ENCODE results near the gene GPRIN1. TPM values are rescaled to one million over a fixed set of nuclear protein-coding genes. Genes with fewer than 3 reads are reported as not detected.

Gene GPRIN1
- total and polyA plus RNA-seq, 9 donors = 0.08 to 0.50 (median 0.20) TPM

- no peak overlapping the region for H3K27ac ChIP-seq
- no peaks in the 10 kb centered on the region for H3K27me3 ChIP-seq
- no peaks in the 10 kb centered on the region for H3K36me3 ChIP-seq
- intact Hi-C loops (cut with DNase I) = no loop called here
- TF ChIP-seq POLR2A (IDR thresholded peaks at IDR 0.05) = no peak
- no peak for TF ChIP-seq CTCF (IDR thresholded peaks at IDR 0.05)
- TF ChIP-seq EP300 (IDR thresholded peaks at IDR 0.05) = no peak
- H3K4me3 ChIP-seq = no peak overlapping the region
- WGBS, 3 donors = 68 to 70% (median 70%) methylated on average over 9 of the region's 9 CpGs
- no peaks in the 10 kb centered on the region for H3K9me3 ChIP-seq
- peak in 1 of 5 donors; percentile 6 for DNase-seq
- H3K4me1 ChIP-seq (ENCODE audit: insufficient read depth) = peaks cover 9% of the 10 kb centered on the region
These were observed 34.3 kb upstream of the GPRIN1 start for GRCh38 chr5:176644294-176644693.

GRCh38 chr5:176643491-176644219, 33.7 kb upstream of the GPRIN1 start:
- 61 to 75% (median 73%) methylated on average over 11 of the region's 11 CpGs for WGBS, 3 donors
- H3K4me1 ChIP-seq (ENCODE audit: insufficient read depth) = peaks cover 9% of the 10 kb centered on the region
- intact Hi-C loops (cut with DNase I) = no loop called here
- no peak overlapping the region for H3K4me3 ChIP-seq
- H3K27me3 ChIP-seq = no peaks in the 10 kb centered on the region
- TF ChIP-seq EP300 (IDR thresholded peaks at IDR 0.05) (no peak), CTCF (IDR thresholded peaks at IDR 0.05) (no peak), POLR2A (IDR thresholded peaks at IDR 0.05) (no peak)
- H3K36me3 ChIP-seq = no peaks in the 10 kb centered on the region
- H3K27ac ChIP-seq = no peak overlapping the region
- H3K9me3 ChIP-seq = no peaks in the 10 kb centered on the region
- DNase-seq = no peak

DNA sequence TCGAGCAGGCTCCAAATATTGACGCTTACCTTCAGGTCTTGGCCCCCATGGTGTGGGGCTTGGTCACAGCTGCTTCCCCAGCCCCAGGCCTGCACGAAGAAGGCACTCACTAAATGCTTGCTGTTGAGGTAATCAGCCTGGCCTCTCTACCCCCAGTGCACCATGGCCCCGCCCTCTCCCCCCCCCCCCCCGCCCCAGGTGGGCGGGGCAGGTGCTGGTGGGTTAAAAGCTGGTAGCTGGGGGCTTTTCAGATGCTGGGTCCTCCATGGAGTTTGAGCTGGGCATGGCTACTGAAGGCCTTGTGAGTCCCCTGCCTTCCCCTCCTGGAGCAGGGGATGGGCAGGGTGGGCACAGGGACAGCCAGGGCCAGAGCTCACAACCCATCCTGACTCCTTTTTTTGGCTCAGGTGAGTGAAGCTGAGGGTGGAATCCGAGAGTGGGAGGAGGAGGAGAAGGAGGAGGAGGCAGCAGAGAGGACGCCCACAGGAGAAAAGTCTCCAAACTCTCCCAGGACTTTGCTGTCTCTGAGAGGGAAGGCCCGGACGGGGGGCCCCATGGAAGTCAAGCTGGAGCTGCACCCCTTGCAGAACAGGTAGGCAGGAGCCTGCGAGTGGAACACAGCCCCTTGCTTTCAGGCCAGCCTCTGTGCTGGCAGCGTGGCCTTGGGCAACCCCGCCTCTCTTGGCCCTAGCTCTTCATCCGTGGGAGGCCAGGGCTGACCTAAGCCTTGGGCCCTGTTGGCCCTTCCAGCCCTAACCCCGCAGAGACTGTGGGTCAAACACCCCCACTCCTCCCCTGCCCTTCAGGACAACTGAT, 32.9 kb upstream of the GPRIN1 start:
- H3K27me3 ChIP-seq = no peaks in the 10 kb centered on the region
- no peak for TF ChIP-seq CTCF (IDR thresholded peaks at IDR 0.05)
- no peak for TF ChIP-seq EP300 (IDR thresholded peaks at IDR 0.05)
- TF ChIP-seq POLR2A (IDR thresholded peaks at IDR 0.05) = no peak
- intact Hi-C loops (cut with DNase I) = no loop called here
- no peak overlapping the region for H3K4me3 ChIP-seq
- 35 to 41% (median 38%) methylated on average over 12 to 15 of the region's 15 CpGs for WGBS, 3 donors
- no peaks in the 10 kb centered on the region for H3K9me3 ChIP-seq
- peaks cover 3% of the 10 kb centered on the region for H3K4me1 ChIP-seq (ENCODE audit: insufficient read depth)
- DNase-seq = no peak
- H3K27ac ChIP-seq = no peak overlapping the region
- no peaks in the 10 kb centered on the region for H3K36me3 ChIP-seq

DNA sequence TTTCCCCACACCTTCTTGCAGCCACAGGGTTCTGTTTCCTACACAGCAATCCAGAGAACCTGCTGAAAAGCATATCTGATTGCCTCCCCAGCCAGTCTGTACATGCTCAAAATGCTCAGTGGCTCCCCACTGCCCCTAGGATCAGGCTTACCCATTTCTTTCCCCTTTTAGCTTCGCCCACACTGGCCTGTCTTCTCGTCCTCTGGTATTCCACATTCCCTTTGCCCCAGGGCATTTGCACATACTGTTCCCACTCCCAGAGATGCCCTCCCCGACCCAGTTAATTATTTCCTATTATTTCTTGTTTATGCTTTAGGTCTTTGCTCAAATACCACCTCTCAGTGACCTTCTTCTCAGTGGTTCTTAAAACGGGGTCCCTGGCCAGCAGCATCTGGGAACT, 30.7 kb upstream of the GPRIN1 start:
- Histone ChIP-seq H3K36me3 (no peaks in the 10 kb centered on the region), H3K4me1 (ENCODE audit: insufficient read depth) (no peaks in the 10 kb centered on the region), H3K9me3 (no peaks in the 10 kb centered on the region), H3K27me3 (no peaks in the 10 kb centered on the region), H3K4me3 (no peak overlapping the region), H3K27ac (no peak overlapping the region)
- DNase-seq = no peak
- WGBS, 3 donors = 74 to 77% (median 76%) methylated on average over 4 of the region's 4 CpGs
- intact Hi-C loops (cut with DNase I) = no loop called here
- TF ChIP-seq POLR2A (IDR thresholded peaks at IDR 0.05) = no peak
- no peak for TF ChIP-seq CTCF (IDR thresholded peaks at IDR 0.05)
- TF ChIP-seq EP300 (IDR thresholded peaks at IDR 0.05) = no peak
